HepG2 (cell line): ENCODE data around the gene SLC16A6. TPM values are rescaled to one million over a fixed set of nuclear protein-coding genes. Genes with fewer than 3 reads are reported as not detected.
A peak's percentile ranks its signal among the peaks of the same experiment; 100 is the strongest.

Experiments used
- CEBPB ChIP-seq: IDR thresholded peaks from 2 replicates; pipeline ENCODE4 v1.6.1; 2011; ENCODE audit warnings: low read depth, low read length, improper control_type of control experiment, borderline replicate concordance
- CSRNP1 ChIP-seq: sonication (generic); formaldehyde crosslinking; IDR thresholded peaks from 2 replicates; pipeline ENCODE4 v1.8.1; 2023; ENCODE audit warnings: mild to moderate bottlenecking, missing genetic modification reagents
- MYPOP ChIP-seq: sonication (generic); formaldehyde crosslinking; IDR thresholded peaks from 2 replicates; pipeline ENCODE4 v1.8.1; 2023; ENCODE audit warnings: mild to moderate bottlenecking, moderate library complexity, missing genetic modification reagents
- NAIF1 ChIP-seq: sonication (generic); formaldehyde crosslinking; IDR thresholded peaks from 2 replicates; pipeline ENCODE4 v1.5.0; 2020; ENCODE audit warnings: mild to moderate bottlenecking, missing genetic modification reagents, borderline replicate concordance
- NFKBIZ ChIP-seq: IDR thresholded peaks from 2 replicates; pipeline ENCODE4 v1.6.1; 2018; ENCODE audit warnings: missing genetic modification reagents, missing compliant biosample characterization
- PHF21A ChIP-seq: sonication (generic); formaldehyde crosslinking; IDR thresholded peaks from 2 replicates; pipeline ENCODE4 v1.5.0; 2020; ENCODE audit warnings: mild to moderate bottlenecking, missing genetic modification reagents
- RFXANK ChIP-seq: IDR thresholded peaks from 2 replicates; pipeline ENCODE4 v1.6.1; 2016
- RNF2 ChIP-seq: fragments of 450-650 bp; conservative IDR thresholded peaks from 2 replicates; pipeline ENCODE4 v1.6.1; 2016; ENCODE audit warnings: low read depth
- TEAD2 ChIP-seq: sonication (generic); formaldehyde crosslinking; IDR thresholded peaks from 2 replicates; pipeline ENCODE4 v1.9.0; 2021; ENCODE audit warnings: missing genetic modification reagents
- UBTF ChIP-seq: sonication (generic); formaldehyde crosslinking; IDR thresholded peaks from 2 replicates; pipeline ENCODE4 v1.4.0; 2020; ENCODE audit warnings: mild to moderate bottlenecking, missing genetic modification reagents
- ZNF180 ChIP-seq: sonication (generic); formaldehyde crosslinking; IDR thresholded peaks from 2 replicates; pipeline ENCODE4 v1.4.0; 2020; ENCODE audit warnings: low read depth, missing genetic modification reagents, borderline replicate concordance
- ZNF577 ChIP-seq: sonication (generic); formaldehyde crosslinking; IDR thresholded peaks from 2 replicates; pipeline ENCODE4 v1.4.0; 2020; ENCODE audit warnings: mild to moderate bottlenecking, low read depth, missing genetic modification reagents, borderline replicate concordance
- polyA plus RNA-seq, 8 experiments: library from polyadenylated mRNA; depleted of rRNA in 3 of 8; stranded (reverse) in 7 of 8; unstranded in 1 of 8; fragments of >200 nt; fragmentation: Illumina TruSeq in 4 of 8; extraction: Trizol in 4 of 8; gene quantifications; 2 replicates each; pipeline versions ENCODE4 v1.2.1 to v1.2.3, GENCODE V29; 2011 to 2016; ENCODE audit warnings: low read depth in 4 of 8, missing spikeins in 1 of 8, mixed read lengths in 1 of 8; ENCODE audit not compliant: insufficient read depth in 1 of 8
- total RNA-seq, 5 experiments: library from RNA; depleted of rRNA; stranded (reverse); fragments of >200 nt; fragmentation: Illumina TruSeq; extraction: Trizol; gene quantifications; 2 replicates each; pipeline ENCODE4 v1.2.3, GENCODE V29; 2016; ENCODE audit warnings: low read depth in 1 of 5
- TF ChIP-seq, protein P1 (sequence below): sonication (generic); formaldehyde crosslinking; IDR thresholded peaks from 2 replicates; pipeline ENCODE4 v1.4.0; 2020; ENCODE audit warnings: missing genetic modification reagents
- TF ChIP-seq, protein P2 (sequence below): sonication (generic); formaldehyde crosslinking; IDR thresholded peaks from one replicate; pipeline ENCODE4 v1.5.1; 2020; ENCODE audit warnings: mild to moderate bottlenecking, missing genetic modification reagents; ENCODE audit errors: not compliant biosample characterization

The SLC16A6 gene
- total and polyA plus RNA-seq, 2 of the 13 experiments (the other 11 are each of a cell fraction or from before 2014, with no cell fraction given): 1.1 to 44.7 TPM

DNA sequence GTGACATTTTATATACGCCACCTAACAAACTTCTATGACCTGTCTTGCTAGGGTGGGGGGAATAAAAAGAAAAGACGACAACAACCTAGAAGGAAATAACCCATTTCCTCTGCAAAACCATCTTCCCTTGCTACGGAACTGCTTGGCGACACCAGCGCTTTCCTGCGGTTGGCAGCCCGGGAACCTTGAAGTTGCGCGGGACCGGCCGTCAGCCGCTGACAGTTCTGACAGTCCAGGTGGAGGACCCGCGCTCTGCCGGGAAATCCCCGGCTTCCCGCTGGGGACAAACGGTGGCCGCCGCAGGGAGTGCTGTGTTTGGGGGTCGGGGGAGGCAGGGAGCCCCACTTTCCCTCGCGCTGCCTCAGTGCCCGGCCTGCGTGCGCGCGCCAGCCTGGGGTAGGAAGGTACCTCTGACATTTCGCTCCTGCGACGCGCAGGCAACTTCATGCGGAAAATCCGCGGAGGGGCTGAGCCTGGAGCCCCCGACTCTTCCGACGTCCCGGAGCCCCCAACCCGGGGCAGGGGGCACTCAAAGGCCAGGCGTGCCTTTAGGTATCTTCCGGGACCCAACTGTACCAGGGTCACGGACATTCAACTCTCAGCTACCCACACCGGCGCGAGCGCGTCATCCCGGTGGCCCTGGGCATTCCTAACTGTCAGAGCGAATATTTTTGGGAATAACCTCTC lies 516 bp downstream of the SLC16A6 start (continued):
- TF ChIP-seq RNF2 (0 out of 2 replicates have a peak, but pooled peaks have one; percentile 31), NFKBIZ (CRISPR knock-in tag) (no peak), ZNF577 (no peak), TEAD2 (CRISPR knock-in tag) (no peak), RFXANK (CRISPR knock-in tag) (no peak), PHF21A (CRISPR knock-in tag) (peak; percentile 38; the same call in 1 of the 2 replicates), ZNF180 (CRISPR knock-in tag) (no peak), MYPOP (CRISPR knock-in tag) (peak; percentile 45; the same call in 1 of the 2 replicates), NAIF1 (CRISPR knock-in tag) (0 out of 2 replicates have a peak, but pooled peaks have one; percentile 42), CEBPB (no peak), CSRNP1 (CRISPR knock-in tag) (peak; percentile 26; the same call in 1 of the 2 replicates), UBTF (CRISPR knock-in tag) (peak; percentile 41; the same call in 1 of the 2 replicates)
- TF ChIP-seq, protein P1, sequence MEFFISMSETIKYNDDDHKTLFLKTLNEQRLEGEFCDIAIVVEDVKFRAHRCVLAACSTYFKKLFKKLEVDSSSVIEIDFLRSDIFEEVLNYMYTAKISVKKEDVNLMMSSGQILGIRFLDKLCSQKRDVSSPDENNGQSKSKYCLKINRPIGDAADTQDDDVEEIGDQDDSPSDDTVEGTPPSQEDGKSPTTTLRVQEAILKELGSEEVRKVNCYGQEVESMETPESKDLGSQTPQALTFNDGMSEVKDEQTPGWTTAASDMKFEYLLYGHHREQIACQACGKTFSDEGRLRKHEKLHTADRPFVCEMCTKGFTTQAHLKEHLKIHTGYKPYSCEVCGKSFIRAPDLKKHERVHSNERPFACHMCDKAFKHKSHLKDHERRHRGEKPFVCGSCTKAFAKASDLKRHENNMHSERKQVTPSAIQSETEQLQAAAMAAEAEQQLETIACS (CRISPR knock-in tag): peak; percentile 77; the same call in 1 of the 2 replicates
- TF ChIP-seq, protein P2, sequence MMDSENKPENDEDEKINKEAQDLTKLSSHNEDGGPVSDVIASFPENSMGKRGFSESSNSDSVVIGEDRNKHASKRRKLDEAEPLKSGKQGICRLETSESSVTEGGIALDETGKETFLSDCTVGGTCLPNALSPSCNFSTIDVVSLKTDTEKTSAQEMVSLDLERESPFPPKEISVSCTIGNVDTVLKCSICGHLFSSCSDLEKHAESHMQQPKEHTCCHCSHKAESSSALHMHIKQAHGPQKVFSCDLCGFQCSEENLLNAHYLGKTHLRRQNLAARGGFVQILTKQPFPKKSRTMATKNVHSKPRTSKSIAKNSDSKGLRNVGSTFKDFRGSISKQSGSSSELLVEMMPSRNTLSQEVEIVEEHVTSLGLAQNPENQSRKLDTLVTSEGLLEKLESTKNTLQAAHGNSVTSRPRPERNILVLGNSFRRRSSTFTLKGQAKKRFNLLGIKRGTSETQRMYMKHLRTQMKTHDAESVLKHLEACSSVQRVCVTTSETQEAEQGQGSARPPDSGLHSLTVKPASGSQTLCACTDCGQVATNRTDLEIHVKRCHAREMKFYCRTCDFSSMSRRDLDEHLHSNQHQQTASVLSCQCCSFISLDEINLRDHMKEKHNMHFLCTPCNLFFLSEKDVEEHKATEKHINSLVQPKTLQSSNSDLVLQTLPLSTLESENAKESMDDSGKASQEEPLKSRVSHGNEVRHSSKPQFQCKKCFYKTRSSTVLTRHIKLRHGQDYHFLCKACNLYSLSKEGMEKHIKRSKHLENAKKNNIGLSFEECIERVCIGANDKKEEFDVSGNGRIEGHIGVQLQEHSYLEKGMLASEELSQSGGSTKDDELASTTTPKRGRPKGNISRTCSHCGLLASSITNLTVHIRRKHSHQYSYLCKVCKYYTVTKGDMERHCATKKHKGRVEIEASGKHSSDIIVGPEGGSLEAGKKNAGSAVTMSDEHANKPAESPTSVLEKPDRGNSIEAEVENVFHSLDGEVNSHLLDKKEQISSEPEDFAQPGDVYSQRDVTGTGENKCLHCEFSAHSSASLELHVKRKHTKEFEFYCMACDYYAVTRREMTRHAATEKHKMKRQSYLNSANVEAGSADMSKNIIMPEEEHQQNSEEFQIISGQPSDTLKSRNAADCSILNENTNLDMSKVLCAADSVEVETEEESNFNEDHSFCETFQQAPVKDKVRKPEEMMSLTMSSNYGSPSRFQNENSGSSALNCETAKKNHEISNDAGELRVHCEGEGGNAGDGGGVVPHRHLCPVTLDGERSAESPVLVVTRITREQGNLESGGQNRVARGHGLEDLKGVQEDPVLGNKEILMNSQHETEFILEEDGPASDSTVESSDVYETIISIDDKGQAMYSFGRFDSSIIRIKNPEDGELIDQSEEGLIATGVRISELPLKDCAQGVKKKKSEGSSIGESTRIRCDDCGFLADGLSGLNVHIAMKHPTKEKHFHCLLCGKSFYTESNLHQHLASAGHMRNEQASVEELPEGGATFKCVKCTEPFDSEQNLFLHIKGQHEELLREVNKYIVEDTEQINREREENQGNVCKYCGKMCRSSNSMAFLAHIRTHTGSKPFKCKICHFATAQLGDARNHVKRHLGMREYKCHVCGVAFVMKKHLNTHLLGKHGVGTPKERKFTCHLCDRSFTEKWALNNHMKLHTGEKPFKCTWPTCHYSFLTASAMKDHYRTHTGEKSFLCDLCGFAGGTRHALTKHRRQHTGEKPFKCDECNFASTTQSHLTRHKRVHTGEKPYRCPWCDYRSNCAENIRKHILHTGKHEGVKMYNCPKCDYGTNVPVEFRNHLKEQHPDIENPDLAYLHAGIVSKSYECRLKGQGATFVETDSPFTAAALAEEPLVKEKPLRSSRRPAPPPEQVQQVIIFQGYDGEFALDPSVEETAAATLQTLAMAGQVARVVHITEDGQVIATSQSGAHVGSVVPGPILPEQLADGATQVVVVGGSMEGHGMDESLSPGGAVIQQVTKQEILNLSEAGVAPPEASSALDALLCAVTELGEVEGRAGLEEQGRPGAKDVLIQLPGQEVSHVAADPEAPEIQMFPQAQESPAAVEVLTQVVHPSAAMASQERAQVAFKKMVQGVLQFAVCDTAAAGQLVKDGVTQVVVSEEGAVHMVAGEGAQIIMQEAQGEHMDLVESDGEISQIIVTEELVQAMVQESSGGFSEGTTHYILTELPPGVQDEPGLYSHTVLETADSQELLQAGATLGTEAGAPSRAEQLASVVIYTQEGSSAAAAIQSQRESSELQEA (CRISPR knock-in tag): peak; percentile 62
